EL (cell line): Measurements from ENCODE around the gene DNAH17.

Experiments used
- DNase-seq: peaks from one replicate; pipeline ENCODE4 v3.0.0-alpha.2; 2016

The DNAH17 gene

DNA sequence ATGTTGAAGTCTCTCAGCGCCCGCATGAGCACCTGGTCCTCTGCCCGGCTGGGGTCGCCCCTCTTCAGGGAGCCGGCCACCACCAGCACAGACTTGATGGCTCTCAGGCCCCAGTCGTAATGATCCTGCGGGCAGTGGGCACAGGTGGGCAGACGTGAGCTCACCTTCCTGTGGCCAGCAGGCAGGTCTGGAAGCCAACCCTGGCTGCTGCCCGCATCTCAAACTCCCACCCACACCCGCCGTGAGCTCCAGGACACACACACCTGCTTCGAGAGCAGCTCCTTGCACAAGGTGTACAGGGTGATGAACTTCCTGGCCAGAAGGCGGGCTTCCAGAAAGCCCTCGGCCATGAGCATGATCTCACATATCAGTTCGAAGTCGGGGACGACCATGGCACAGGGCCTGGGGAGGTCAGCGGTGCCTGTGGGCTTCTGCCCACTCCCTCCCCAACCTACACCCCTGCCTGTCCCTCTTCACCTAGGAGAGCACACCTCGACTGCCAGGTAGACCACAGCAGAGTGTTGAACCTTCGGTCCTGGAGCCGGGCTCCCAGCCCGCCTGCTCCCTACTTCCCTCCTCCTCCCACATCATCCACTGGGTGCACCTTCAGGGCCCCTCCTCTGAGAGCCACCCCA, 82.4 kb downstream of the DNAH17 start:
- DNase-seq = no peak

DNA sequence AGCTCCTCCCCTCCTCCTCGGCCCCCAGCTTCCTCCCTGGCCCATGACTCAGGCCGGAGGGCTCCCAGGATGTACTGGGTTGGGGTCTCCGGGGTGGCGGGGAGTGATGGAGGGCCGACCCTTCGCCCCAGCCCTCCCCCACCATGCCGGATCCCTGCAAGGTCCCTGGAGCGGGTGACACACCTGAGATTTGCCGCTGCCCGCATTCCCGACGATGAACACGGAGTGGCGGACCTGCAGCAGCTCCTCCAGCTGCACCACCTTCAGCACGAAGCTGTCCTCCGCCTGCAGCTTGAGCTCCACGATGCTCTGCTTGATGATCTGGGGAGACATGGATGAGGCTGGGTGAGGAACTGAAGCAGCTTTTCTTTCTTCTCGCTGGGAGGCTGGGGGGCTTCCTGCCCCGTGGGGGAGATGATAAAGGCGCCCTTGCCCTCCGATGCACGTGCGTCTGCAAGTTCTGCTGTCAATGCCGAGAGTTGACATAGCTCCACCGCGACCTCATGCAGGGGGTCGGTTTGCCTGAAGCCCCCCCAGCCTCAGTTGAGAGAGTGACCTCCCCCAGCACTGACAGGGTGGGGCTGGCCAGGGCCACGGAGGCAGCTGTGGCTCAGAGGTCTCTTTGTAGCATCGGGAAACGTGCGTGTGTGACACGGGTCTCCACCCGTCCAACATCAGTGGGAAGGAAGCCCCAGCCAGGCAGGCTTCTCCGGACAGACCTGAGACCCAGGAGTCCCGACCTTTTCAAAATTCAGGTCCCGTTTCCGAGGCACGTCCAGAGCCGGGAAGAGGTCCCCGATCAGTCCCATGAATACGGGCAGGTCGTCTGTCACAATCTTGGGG, 83.1 kb downstream of the DNAH17 start:
- DNase-seq = no peak

DNA sequence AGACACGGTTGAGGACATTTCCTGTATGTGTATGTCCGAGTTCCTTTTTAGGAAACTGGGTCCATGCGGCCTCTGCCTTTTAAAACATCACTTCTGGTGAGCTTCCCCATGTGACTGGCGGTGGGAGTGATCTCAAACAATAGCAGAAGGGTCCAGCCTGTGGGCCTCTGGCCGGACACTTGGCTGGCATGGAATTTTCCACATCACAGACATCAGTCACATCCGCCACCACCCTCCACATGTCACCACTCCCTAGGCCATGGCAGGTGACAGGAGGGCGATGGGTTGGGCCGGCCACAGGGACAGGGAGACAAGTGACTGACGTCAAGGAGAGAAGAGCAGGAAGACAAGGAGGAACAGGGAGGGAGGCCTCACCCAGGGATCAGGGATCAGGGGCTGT, 83.7 kb downstream of the DNAH17 start:
- no peak for DNase-seq

DNA sequence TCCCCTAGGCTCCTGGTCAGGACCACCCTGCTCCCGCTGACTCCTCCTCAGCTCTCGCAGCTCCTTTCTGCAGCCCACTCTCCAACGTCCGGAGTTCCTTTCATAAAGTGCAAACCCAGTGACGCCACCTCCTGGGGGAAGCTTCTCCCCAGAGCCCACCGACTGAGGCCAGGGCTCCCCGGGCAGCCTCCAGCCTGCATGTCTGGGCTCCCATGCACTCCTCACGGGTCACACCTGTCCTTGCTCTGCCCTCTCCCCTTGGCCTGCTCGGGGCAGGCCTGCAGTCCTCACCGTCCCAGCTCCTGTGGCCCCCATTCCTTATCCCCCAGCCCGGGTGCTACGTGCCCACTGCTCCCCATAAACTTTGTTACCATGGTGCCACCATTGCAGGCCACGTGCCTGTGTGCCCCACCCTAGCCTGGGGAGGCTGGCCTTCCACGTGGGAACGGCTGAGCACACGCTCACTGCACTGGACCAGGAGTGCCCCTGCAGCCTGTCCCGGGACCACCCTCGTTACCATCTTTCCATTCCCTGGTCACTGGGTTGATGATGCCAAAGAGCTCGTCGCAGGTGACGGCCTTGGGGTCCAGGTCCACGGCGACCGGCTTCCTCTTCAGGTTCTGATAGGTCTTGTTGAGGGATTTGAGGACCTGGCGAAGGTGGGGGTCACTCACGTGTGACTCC, 84.9 kb downstream of the DNAH17 start:
- DNase-seq = no peak

DNA sequence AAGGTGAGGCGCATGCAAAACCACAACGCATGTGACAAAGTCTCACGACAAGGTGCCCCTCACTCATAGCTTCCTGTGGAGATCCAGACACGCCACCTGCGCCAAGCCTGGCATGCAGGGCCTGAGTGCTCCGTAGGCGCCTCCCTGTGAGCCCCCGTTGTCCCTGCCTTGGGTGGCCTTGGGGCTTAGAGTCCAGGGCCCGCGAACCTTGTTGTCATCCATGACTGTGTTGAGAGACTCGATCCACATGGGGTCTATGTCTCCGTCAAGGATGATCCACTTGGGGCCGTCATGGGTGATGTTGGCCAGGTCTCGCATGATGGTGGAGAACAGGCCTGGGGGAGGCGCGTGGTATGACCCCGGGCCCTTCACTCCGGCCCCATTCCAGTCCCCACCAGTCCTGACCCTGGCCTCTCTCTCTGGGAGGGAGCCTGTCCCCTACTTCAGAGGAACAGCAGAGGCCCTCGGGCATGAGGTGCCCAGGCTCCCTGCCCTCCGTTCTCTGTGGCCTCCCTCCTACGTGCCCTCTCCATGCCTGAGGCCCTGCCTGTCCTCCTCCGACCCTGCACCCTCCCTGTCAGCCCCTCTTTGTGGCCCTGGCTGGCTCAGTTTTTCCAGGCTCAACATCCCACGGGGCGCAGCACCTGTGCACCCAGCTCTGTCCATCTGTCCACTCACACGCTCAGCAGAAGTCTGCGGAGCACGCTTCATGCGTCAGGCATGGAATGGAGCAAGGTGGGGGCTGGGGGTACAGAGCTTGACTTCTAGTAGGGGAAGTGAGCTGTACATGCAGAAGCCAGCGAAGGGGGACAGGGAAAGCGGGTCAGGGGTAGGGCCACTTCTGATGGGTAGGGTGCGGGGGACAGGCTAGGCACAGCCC, 85.7 kb downstream of the DNAH17 start:
- no peak for DNase-seq

DNA sequence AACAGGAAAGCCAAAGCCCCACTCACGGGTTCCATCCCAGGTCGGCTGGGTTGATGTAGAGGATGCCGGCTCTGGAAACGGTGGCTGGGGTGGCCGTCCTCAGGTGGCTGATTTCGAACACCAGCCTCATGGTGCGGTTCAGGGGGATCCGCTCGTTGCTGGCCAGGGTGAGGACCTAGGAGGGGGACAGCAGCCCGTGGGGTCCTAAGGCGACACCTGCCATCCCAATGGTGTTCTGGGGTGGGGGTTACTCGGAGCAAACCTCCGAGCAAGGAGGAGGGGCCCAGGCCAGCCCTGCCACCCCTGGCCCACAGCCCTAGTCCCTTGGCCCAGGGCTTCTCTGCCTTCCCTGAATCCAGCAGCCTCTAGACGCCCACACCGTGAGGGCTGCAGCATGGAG, 86.5 kb downstream of the DNAH17 start:
- no peak for DNase-seq

DNA sequence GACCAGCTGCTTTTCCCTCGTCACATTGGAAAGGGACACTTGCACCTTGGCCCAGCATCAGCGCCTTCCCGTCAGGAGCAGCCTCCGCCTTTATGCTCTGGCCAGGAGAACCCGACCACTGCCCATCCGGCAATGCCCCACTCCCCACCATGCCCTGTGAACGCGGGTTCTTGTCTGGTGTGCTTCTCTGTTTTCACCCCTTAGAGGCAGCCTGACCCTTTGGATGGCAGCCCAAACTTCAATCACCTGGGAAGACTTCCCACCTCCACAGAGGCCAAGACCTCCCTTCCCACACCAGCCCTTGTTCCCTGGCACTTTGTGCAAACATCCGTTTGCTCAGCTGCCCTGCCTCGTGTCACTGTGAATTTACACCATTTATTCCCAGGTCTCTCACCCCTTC, 87.0 kb downstream of the DNAH17 start:
- no peak for DNase-seq

DNA sequence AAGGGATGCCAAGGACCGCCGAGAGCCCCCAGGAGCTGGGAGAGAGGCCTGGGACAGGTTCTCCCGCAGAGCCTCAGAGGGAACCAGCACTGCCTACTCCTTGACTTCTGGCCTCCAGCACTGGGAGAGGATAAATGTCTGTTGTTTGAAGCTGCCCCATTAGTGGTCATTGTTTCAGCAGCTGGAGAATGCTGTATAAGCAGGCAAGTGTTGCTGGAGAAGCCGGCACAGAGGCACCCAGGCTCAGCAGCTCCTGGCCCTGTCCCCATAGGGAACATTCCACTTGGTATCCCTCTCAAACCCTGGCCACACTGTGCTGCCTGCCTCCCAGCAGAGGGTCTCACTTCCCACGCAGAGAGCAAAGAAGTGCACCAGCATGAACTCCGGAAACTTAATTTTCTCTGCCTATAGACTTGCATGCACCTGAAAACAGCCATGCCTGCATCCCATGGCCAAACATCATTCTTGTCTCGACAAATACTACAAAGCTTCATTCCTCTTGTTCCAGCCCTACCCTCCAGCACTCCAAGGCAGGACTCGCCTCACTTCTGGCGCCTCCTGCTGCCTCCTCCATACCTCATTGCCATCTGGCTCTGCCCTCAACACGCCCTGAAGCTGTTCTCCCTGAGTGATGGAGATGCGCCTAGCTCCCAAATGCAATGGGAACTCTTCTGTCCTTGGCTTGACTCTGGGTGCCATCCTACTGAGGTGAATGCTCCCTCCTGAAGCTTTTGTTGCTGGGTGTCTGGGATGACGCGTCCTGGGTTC, 88.1 kb downstream of the DNAH17 start:
- DNase-seq = no peak

DNA sequence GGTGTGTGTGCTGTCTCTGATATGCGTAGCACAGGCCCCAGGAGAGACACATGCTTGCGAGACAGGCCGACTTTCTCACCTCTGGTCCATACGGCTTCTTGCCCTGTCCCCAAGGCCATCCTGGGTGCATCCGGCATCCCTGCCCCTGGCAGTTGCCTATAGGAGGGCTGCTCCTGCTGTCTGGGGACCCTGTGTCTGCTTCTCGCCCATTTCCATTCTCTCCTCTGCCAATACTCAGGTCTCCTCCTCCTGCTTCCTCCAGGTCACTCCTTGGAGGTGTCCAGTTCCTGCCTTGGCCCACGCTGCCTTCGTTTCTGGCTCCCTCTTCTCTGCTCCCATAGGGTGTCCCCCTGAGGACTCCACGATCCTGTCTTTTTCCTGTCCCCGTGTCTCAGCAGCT, 89.0 kb downstream of the DNAH17 start:
- no peak for DNase-seq

DNA sequence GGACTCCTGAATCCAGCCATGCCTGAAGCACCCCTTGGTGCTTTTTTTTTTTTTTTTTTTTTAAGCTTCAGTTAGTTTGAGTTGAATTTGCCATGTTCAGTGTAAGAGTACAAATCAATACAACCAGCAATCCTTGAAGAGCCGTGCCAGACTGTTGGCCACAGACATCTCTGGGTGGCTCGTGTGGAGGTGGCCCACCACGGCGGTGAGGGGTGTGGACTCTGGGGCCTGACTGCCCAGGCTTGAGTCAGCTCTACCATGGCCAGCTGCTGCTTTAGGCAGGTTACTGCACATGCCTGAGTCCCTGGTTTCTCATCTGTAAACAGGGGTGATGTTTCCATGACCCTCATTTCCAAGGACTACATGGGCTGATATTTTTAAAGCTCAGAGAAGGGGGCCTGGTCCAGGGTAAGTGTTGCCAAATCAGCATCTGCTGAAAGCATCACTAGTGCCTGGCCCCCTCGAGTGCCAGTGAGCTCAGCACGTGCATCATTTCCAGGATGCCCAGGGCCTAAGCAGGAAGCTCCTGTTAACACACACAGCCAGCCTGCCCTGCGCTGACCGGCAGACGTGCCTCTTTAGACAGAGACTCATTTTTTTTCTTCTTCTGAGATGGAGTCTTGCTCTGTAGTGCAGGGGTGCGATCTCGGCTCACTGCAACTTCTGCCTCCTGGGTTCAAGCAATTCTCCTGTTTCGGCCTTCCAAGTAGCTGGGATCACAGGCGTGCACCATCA, 90.1 kb downstream of the DNAH17 start:
- no peak for DNase-seq

DNA sequence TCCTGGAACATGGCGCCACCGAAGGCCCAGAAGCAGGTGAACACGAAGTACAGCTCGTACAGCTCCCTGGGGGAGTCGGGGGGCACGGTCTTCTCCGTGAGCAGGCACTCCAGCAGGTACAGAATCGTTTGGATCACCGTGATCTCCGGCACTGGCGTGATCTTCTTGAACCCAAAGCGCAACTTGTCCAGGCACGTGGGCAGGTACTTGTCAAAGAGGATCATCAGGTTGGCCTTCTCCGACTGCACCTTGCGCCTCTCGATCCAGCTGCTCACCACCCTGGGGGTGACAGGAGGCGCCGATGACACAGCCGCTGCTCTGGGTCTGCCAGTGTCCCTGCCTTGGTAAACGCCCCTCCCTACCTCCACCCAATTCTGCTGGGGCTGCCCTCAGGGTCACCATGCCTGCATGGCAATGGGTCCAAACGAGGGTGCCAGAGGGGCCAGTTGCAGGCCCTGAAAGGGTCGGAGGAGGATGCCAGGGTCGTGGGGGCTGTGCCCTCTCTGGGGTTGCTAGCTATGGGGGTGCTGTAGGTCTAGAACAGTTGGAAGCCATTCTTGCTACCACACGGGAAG, 90.9 kb downstream of the DNAH17 start:
- DNase-seq = no peak

DNA sequence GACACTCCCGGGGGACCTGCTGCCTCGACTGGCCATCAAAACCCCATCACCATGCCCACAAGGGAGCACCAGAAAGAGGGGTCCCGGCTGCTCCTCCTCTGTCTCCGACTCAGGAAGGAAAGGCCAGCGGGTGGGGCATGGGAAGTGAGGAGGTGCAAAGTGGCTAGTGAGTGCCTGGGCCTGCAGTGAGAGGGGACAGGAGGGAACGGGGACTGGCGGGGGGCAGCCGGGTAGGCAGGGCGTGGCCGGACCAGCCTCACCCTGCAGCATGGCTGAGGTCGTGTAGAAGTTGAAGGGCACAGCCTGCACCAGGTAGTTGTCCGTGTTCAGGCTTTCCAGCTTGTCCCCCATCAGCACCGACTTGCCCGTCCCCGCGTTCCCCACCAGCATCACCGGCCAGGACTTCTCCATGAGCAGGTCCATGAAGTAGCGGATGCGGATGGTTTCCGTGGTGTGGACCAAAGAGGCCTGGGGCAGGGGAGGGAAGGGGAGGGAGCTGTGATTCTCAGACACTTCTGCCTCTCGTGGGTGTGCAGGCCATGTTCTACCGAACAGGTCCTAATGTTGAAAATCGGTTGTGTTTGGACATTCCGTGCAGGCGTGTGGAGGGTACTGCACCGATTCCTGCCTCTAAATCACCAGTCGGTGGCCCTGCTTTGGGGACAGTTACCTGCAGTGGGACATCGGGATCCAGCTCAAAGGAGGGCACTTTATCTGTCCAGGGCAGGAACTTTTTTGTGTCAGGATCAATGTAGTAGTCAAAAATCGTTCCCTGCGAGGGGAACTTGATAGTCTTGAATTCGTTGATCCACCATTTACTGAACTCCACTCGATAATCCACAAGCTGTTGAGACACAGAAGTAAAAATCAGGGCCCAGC, 91.7 kb downstream of the DNAH17 start:
- no peak for DNase-seq

DNA sequence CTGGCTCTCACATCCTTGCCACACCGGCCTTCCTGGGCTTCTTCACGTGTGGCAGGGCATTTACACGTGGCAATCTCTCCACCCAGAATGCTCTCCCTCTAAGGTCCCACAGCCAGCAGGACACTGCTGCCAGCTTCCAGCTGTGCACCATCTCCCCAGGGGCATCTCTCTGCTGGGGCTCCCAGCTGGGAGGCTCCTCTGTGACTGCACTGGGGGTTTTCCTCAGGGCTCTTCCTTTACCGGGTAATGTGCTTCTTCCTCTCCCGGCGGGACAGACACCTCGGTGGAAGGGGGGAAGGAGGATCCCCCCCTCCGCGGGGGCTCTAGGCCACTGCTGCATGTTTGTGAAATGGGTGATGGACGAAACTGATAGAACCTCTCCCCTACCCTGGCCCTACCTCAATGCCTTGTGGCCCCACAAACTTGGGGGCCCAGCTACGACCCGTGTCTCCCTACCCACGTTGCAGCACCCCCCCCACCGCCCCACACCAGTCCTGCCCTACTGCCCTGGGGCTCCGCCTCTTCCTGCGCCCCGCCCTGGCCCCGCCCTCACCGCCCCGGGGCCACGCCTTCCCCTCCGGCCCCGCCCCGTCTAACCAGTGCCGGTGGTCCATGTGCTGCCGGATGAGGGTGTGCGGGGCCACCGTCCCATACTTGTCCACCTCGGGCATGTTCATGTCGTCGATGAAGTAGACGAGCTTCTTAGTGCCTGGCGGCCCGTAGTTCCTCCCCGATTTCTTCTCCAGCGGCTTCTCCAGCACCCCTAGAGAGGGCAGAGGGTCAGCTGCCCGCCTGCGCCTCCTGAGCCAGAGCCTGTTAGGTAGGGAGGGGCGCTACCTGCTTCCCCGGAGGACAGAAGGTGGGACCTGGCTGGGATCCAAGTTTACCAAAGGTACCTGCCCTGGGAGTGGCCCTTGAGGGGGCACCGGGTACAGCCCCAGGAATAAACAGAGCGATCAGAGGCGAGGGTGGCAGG, 92.6 kb downstream of the DNAH17 start:
- DNase-seq = no peak

DNA sequence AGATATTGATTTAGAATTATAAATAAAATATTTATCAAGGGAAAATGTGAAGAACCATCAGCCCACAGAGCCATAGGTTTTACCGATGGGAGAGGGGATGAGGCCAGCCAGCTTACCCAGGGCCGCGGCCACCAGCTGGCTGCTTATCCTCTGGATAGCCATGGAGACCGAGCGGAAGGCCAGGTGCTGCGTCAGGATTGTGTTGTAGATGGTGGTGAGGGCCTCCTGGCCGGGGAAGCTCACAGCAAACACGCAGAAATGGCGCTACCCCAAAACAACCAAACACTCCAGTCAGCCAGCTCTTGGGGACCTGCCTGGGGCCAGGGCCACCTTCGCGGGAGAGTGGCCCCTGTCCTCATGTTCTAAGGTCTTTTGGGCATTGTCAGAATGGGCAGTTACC, 97.8 kb downstream of the DNAH17 start:
- DNase-seq = no peak

DNA sequence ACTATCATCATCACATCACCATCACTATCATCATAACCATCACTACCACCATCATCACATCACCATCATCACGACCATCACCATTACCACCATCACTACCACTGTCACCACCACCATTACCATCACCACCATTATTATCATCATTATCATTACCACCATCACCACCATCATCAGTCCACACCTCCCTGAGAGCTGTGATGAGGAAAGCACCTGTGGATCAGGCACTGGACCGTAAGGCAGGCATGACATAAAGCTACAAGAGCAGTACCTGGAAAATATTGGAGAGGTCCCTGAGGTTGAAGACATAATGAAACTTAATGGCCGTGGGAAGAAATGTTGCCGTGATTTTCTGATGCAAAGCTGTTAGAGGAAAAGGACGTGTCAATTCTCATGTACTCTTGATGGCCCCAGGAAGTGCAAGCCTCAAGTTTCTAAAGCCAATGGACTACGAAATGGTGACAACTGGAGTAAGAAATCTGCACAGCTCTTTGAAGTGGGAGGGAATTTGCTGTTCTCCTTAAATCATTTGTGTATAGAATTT, 98.4 kb downstream of the DNAH17 start:
- DNase-seq = no peak

DNA sequence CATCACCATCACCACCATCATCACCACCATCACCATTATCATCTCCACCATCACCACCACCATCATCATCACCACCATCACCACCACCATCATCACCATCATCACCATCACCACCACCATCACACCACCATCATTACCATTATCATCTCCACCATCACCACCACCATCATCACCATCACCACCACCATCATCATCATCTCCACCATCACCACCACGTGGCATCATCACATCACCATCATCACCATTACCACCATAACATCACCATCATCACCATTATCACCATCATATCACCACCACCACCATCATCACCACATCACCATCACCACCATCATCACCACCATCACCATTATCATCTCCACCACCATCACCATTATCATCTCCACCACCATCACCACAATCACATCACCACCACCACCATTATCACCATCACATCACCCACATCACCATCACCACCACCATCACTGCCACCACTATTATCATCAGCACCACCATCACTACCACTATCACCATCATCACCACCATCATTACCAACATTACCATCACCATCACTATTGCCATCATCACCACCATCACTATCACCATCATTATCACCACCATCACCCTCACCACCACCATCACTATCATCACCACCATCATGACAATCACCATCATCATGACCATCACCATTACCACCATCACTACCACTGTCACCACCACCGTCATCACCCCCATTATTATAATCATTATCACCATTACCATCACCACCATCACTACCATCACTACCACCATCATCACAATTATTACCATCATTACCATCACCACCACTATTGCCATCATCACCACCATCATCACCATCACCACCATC, 99.1 kb downstream of the DNAH17 start:
- DNase-seq = no peak

DNA sequence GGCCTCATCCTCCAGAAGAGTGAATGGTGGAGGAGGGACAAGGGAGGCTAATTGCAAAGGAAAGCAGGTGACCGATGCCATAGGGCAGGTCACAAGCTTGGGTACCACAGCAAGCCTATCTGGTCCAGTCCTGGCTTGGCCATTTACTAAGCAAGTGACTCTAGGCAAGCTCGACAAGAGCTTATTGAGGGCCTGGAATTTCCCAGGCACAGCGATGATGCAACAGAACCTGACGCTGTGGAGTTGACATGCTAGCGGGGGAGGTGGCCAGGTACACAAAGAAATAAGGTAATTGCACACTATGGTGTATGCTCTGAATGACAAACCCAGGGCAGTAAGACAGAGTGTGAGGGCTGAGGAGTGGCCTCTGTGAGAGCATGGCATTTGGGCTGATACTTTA, 100.2 kb downstream of the DNAH17 start:
- no peak for DNase-seq

DNA sequence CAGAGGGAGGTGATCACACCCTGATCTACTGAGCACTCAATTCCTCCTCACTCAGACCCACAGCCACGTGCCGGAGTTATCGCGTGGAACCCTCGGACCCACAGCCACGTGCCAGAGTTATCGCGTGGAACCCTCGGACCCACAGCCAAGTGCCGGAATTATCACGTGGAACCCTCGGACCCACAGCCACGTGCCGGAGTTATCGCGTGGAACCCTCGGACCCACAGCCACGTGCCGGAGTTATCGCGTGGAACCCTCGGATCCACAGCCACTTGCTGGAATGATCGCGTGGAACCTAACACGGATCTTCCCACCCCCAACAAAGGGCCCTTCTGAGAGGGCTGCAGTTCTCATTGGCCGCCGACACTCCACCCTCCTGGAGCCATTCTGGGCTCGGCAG, 101.0 kb downstream of the DNAH17 start:
- no peak for DNase-seq
